Neural cell (in vitro differentiated cells): ENCODE measurements around the gene CCNO. TPM values are rescaled to one million over a fixed set of nuclear protein-coding genes. Genes with fewer than 3 reads are reported as not detected.

Experiments used
- H2AFZ ChIP-seq: fragments of 200-600, 300-800 bp; sonication (generic), shearing (Covaris generic); 2 replicates; pipeline ENCODE4 v1.6.0; 2014; ENCODE audit warnings: low read depth, mild to moderate bottlenecking, antibody characterized with exemption, low read length, moderate library complexity
- H3F3A ChIP-seq: fragments of 200-600 bp; shearing (Covaris generic); 2 replicates; pipeline ENCODE4 v1.6.1; 2016; ENCODE audit warnings: mild to moderate bottlenecking, moderate library complexity, mixed read lengths, antibody characterized with exemption, low read length; ENCODE audit not compliant: insufficient read depth, poor library complexity, severe bottlenecking
- H3K27ac ChIP-seq: fragments of 200-600, 300-800 bp; sonication (generic), shearing (Covaris generic); 2 replicates; pipeline ENCODE4 v1.5.1; 2014; ENCODE audit warnings: mild to moderate bottlenecking, low read length, moderate library complexity
- H3K27me3 ChIP-seq: fragments of 300-800, 200-600 bp; sonication (generic), shearing (Covaris generic); 2 replicates; pipeline ENCODE4 v1.6.0; 2014; ENCODE audit warnings: mild to moderate bottlenecking, low read depth, low read length, moderate library complexity; ENCODE audit not compliant: insufficient read depth
- H3K36me3 ChIP-seq: fragments of 300-800, 200-600 bp; sonication (generic), shearing (Covaris generic); 2 replicates; pipeline ENCODE4 v1.5.1; 2014; ENCODE audit warnings: mild to moderate bottlenecking, antibody characterized with exemption, low read length, moderate library complexity; ENCODE audit not compliant: insufficient read depth
- H3K4me2 ChIP-seq: fragments of 300-800, 200-600 bp; sonication (generic), shearing (Covaris generic); 2 replicates; pipeline ENCODE4 v1.6.0; 2014; ENCODE audit warnings: mild to moderate bottlenecking, low read length
- H3K4me3 ChIP-seq: fragments of 300-800, 200-600 bp; sonication (generic), shearing (Covaris generic); 2 replicates; pipeline ENCODE4 v1.5.1; 2014; ENCODE audit warnings: mild to moderate bottlenecking, low read length, moderate library complexity
- H3K79me2 ChIP-seq: fragments of 200-600 bp; shearing (Covaris generic); replicated peaks from 2 replicates; pipeline ENCODE4 v1.6.0; 2014; ENCODE audit warnings: mild to moderate bottlenecking, low read length, moderate library complexity; ENCODE audit not compliant: insufficient read depth
- H3K9ac ChIP-seq: fragments of 300-800, 200-600 bp; sonication (generic), shearing (Covaris generic); 2 replicates; pipeline ENCODE4 v1.6.1; 2016; ENCODE audit warnings: mild to moderate bottlenecking, low read length, mixed read lengths
- H3K9me2 ChIP-seq: fragments of 200-600 bp; shearing (Covaris generic); 2 replicates; pipeline ENCODE4 v1.6.1; 2016; ENCODE audit warnings: mild to moderate bottlenecking, low read length, mixed read lengths; ENCODE audit not compliant: insufficient read depth
- H3K9me3 ChIP-seq: fragments of 200-600, 300-800 bp; sonication (generic), shearing (Covaris generic); 2 replicates; pipeline ENCODE4 v1.6.1; 2016; ENCODE audit warnings: mild to moderate bottlenecking, mixed run types, low read length, moderate library complexity, mixed read lengths
- H4K20me1 ChIP-seq: fragments of 200-600 bp; shearing (Covaris generic); 2 replicates; pipeline ENCODE4 v1.6.1; 2016; ENCODE audit warnings: mild to moderate bottlenecking, mixed run types; ENCODE audit not compliant: insufficient read depth
- CTCF ChIP-seq: fragments of 450-650 bp; IDR thresholded peaks from 2 replicates; pipeline ENCODE4 v1.5.1; 2014; ENCODE audit warnings: antibody characterized with exemption, mild to moderate bottlenecking, moderate library complexity; ENCODE audit not compliant: poor library complexity, severe bottlenecking
- EP300 ChIP-seq: fragments of 450-650 bp; conservative IDR thresholded peaks from 2 replicates; pipeline ENCODE4 v1.6.1; 2014; ENCODE audit warnings: antibody characterized with exemption, mild to moderate bottlenecking, moderate library complexity; ENCODE audit not compliant: poor library complexity, severe bottlenecking
- EZH2 ChIP-seq: fragments of 200-600, 300-800 bp; shearing (Covaris generic), sonication (generic); IDR thresholded peaks from 2 replicates; pipeline ENCODE4 v1.6.1; 2014; ENCODE audit warnings: antibody characterized with exemption, low read length, borderline replicate concordance, mild to moderate bottlenecking; ENCODE audit not compliant: insufficient read depth, poor library complexity, severe bottlenecking
- MXI1 ChIP-seq: fragments of 450-650 bp; conservative IDR thresholded peaks from 2 replicates; pipeline ENCODE4 v1.6.1; 2014; ENCODE audit warnings: antibody characterized with exemption, mild to moderate bottlenecking; ENCODE audit not compliant: poor library complexity, severe bottlenecking
- POLR2AphosphoS5 ChIP-seq: IDR thresholded peaks from 2 replicates; pipeline ENCODE4 v1.6.1; 2012
- RAD21 ChIP-seq: fragments of 450-650 bp; conservative IDR thresholded peaks from 2 replicates; pipeline ENCODE4 v1.6.1; 2014; ENCODE audit warnings: antibody characterized with exemption, mild to moderate bottlenecking, moderate library complexity
- REST ChIP-seq: IDR thresholded peaks from 2 replicates; pipeline ENCODE4 v1.6.1; 2012; ENCODE audit warnings: borderline replicate concordance
- SMC3 ChIP-seq: fragments of 450-650 bp; conservative IDR thresholded peaks from 2 replicates; pipeline ENCODE4 v1.6.1; 2014; ENCODE audit warnings: antibody characterized with exemption, mild to moderate bottlenecking, moderate library complexity; ENCODE audit not compliant: poor library complexity
- TAF1 ChIP-seq: IDR thresholded peaks from 2 replicates; pipeline ENCODE4 v1.6.1; 2012; ENCODE audit warnings: low read depth
- polyA plus RNA-seq: library from polyadenylated mRNA; depleted of rRNA; stranded (reverse); fragments of >200 nt; gene quantifications from 2 replicates; pipeline ENCODE4 v1.2.3, GENCODE V29; 2014

CCNO gene
- polyA plus RNA-seq, 1 donor from 2014 or later = 0.16 TPM

- H2AFZ ChIP-seq = no peak overlapping the region
Measured at GRCh38 chr5:55226027-55226933, 7.1 kb downstream of the CCNO start.

More at GRCh38 chr5:55226027-55226933, 7.1 kb downstream of the CCNO start:
- H3K4me3 ChIP-seq = peak overlapping the region; percentile 70
- no peak overlapping the region for H3K9ac ChIP-seq
- no peaks in the 10 kb centered on the region for H3F3A ChIP-seq
- TF ChIP-seq TAF1 (no peak), EZH2 (no peak), RAD21 (peak; percentile 66), SMC3 (peak; percentile 70), POLR2AphosphoS5 (peak; percentile 7), MXI1 (peak; percentile 26), EP300 (no peak), REST (no peak), CTCF (peak; percentile 82)
- no peak overlapping the region for H3K4me2 ChIP-seq
- H3K79me2 ChIP-seq = no peaks in the 10 kb centered on the region
- H3K9me2 ChIP-seq = no peaks in the 10 kb centered on the region
- H3K9me3 ChIP-seq = peaks cover 3% of the 10 kb centered on the region
- H3K27me3 ChIP-seq = peaks cover 100% of the 10 kb centered on the region
- H3K27ac ChIP-seq = no peak overlapping the region
- no peaks in the 10 kb centered on the region for H4K20me1 ChIP-seq
- H3K36me3 ChIP-seq = no peaks in the 10 kb centered on the region
